SK-N-MC (cell line): ENCODE measurements around the gene SLC66A1.

Source experiments
- EZH2 ChIP-seq: fragments of 200-600 bp; sonication (generic); IDR thresholded peaks from one replicate; pipeline ENCODE4 v1.6.1; 2017; ENCODE audit warnings: antibody characterized with exemption
- POLR2AphosphoS5 ChIP-seq: IDR thresholded peaks from 2 replicates; pipeline ENCODE4 v1.6.1; 2012; ENCODE audit warnings: mild to moderate bottlenecking, low read depth, low read length, borderline replicate concordance

- TF ChIP-seq EZH2, result no peak
- no peak for TF ChIP-seq POLR2AphosphoS5
Measured at GRCh38 chr1:19352839-19353238, 40.7 kb downstream of the SLC66A1 start.
